Measurements from ENCODE around the gene HOXD10.

DNA sequence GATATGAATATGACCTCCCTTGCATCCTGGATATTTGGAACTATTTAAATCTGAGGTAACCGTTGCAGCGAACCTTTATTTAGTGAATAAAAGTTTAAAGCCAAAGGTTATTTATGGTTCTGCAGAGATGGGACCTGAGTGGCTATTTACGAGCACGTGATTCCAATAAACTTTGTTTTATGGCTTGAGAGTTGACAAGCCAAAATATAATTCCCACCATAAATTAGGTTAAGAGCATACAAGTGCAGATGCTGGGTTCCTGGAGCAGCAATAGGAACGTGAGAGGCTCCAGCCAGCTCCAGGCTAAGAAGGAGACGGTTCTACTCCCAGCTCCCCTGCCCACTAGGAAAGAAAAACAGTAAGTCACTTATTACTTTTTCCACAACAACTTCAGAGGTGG lies 29.5 kb downstream of the HOXD10 start:
- TF ChIP-seq CTCF (IDR thresholded peaks at IDR 0.05) (no peak), POLR2A (IDR thresholded peaks at IDR 0.05) (no peak)

Data from ovary (tissue), 3 donors.